Common myeloid progenitor, CD34-positive (primary cell): Measurements from ENCODE around the gene IRF9.
A peak's percentile ranks its signal among the peaks of the same experiment; 100 is the strongest.

Experiments
- CTCF ChIA-PET: fragments of 350-600 bp; sonication (Branson Sonifier 250); formaldehyde crosslinking; loops from one replicate; lab custom pipeline; 2021; ENCODE audit warnings: antibody characterized with exemption; lab: Charles Lee
- POLR2A ChIA-PET: fragments of 350-600 bp; sonication (Branson Sonifier 250); formaldehyde crosslinking; loops from one replicate; lab custom pipeline; 2021; ENCODE audit warnings: antibody characterized with exemption; lab: Charles Lee
- DNase-seq, 3 donors: peaks; one replicate each; pipeline versions ENCODE4 v3.0.0 to v3.0.0-alpha.2; 2013
- H3K27ac ChIP-seq, 2 experiments: 1 replicate in 1 of 2; 2 replicates in 1 of 2; pipeline ENCODE4 v1.7.0; 2013; ENCODE audit warnings: inconsistent platforms in 2 of 2, low read length in 2 of 2, mild to moderate bottlenecking in 2 of 2, low read depth in 1 of 2, moderate library complexity in 1 of 2; ENCODE audit not compliant: severe bottlenecking in 2 of 2, insufficient read depth in 1 of 2, poor library complexity in 1 of 2
- H3K27me3 ChIP-seq, 5 experiments: replicated peaks in 2 of 5; 1 replicate in 3 of 5; 2 replicates in 2 of 5; pipeline versions ENCODE4 v1.6.1 to v1.7.0; 2013; ENCODE audit warnings: low read length in 4 of 5, mild to moderate bottlenecking in 2 of 5, moderate library complexity in 2 of 5, inconsistent platforms in 1 of 5; ENCODE audit not compliant: insufficient read depth in 5 of 5, control insufficient read depth in 4 of 5
- H3K36me3 ChIP-seq, 4 experiments: 1 replicate in 2 of 4; 2 replicates in 2 of 4; pipeline versions ENCODE4 v1.6.1 to v1.7.0; 2013; ENCODE audit warnings: low read length in 3 of 4, control low read depth in 1 of 4, mild to moderate bottlenecking in 1 of 4; ENCODE audit not compliant: control insufficient read depth in 4 of 4, insufficient read depth in 4 of 4
- H3K4me1 ChIP-seq, 4 experiments: 1 replicate in 3 of 4; 2 replicates in 1 of 4; pipeline versions ENCODE4 v1.6.1 to v1.7.1; 2013; ENCODE audit warnings: low read length in 3 of 4, mild to moderate bottlenecking in 3 of 4, control low read depth in 1 of 4, inconsistent platforms in 1 of 4, moderate library complexity in 1 of 4; ENCODE audit not compliant: control insufficient read depth in 4 of 4, insufficient read depth in 4 of 4; ENCODE audit errors: control extremely low read depth in 1 of 4
- H3K4me3 ChIP-seq, 7 experiments: 1 replicate in 4 of 7; 2 replicates in 3 of 7; pipeline versions ENCODE4 v1.5.1 to v1.7.0; 2013; ENCODE audit warnings: mild to moderate bottlenecking in 7 of 7, low read length in 6 of 7, moderate library complexity in 6 of 7, inconsistent platforms in 2 of 7, low read depth in 2 of 7, control low read depth in 1 of 7; ENCODE audit not compliant: insufficient read depth in 4 of 7, control insufficient read depth in 1 of 7; ENCODE audit errors: extremely low read depth in 1 of 7
- H3K9me3 ChIP-seq, 5 experiments: 1 replicate in 4 of 5; 2 replicates in 1 of 5; pipeline versions ENCODE4 v1.6.1 to v1.7.1; 2013; ENCODE audit warnings: low read length in 4 of 5, mild to moderate bottlenecking in 2 of 5, inconsistent platforms in 1 of 5, low read depth in 1 of 5, moderate library complexity in 1 of 5; ENCODE audit not compliant: control insufficient read depth in 4 of 5, insufficient read depth in 2 of 5; ENCODE audit errors: control extremely low read depth in 1 of 5
- WGBS: methylation state at CpG from one replicate; pipeline ENCODE4 v1.1.5; 2013; ENCODE audit not compliant: insufficient coverage; 5-methylcytosine and 5-hydroxymethylcytosine counted together

The IRF9 gene

GRCh38 chr14:24147761-24148428, 13.2 kb upstream of the IRF9 start:
- 13% methylated on average over 25 of the region's 29 CpGs for WGBS
- ChIA-PET CTCF (interaction anchor here (1.0 to 11.6 kb wide), 5 partner anchors 9 to 91 kb away, joined by 3 to 112 read pairs (median 9); partner anchors contain the start of gene IRF9), POLR2A (interaction anchor here (0.7 to 2.2 kb wide), 4 partner anchors 12 to 33 kb away, joined by 3 to 16 read pairs (median 6); partner anchors contain the start of genes DCAF11, IRF9, NRL and PSME1)
- Histone ChIP-seq H3K9me3 (no peaks in the 10 kb centered on the region), H3K4me3 (peak overlapping the region; percentile 56 to 100 (median 97)), H3K27me3 (no peaks in the 10 kb centered on the region), H3K36me3 (peaks cover 15 to 57% (median 38%) of the 10 kb centered on the region in 4 experiments), H3K4me1 (peaks cover 4 to 27% (median 23%) of the 10 kb centered on the region in 4 experiments), H3K27ac (peak overlapping the region; percentile 48 to 85)
- no peak for DNase-seq

GRCh38 chr14:24149302-24149969, 11.6 kb upstream of the IRF9 start:
- H3K27ac ChIP-seq, result no peak overlapping the region
- H3K4me3 ChIP-seq, result no peak overlapping the region
- CTCF ChIA-PET, result interaction anchor here (0.6 to 11.6 kb wide), 5 partner anchors 8 to 15 kb away, joined by 3 to 112 read pairs (median 3); partner anchors contain the start of genes EMC9 and IRF9
- peaks cover 4 to 27% (median 23%) of the 10 kb centered on the region in 4 experiments for H3K4me1 ChIP-seq
- no peak for DNase-seq
- no peaks in the 10 kb centered on the region for H3K27me3 ChIP-seq
- 100% methylated on average over 2 of the region's 3 CpGs for WGBS
- H3K9me3 ChIP-seq, result no peaks in the 10 kb centered on the region
- peaks cover 14 to 46% (median 32%) of the 10 kb centered on the region in 4 experiments for H3K36me3 ChIP-seq
- POLR2A ChIA-PET, result no interaction called here

GRCh38 chr14:24150061-24150460, 11.0 kb upstream of the IRF9 start:
- CTCF ChIA-PET, result interaction anchor here (0.6 to 11.6 kb wide), 5 partner anchors 9 to 30 kb away, joined by 3 to 112 read pairs (median 3); partner anchors contain the start of genes EMC9 and IRF9
- 95% methylated on average over 7 of the region's 9 CpGs for WGBS
- POLR2A ChIA-PET, result no interaction called here

GRCh38 chr14:24150567-24150966, 10.5 kb upstream of the IRF9 start:
- no peak overlapping the region for H3K27ac ChIP-seq
- H3K36me3 ChIP-seq, result peaks cover 25 to 56% (median 41%) of the 10 kb centered on the region in 4 experiments
- no peaks in the 10 kb centered on the region for H3K9me3 ChIP-seq
- ChIA-PET POLR2A (no interaction called here), CTCF (interaction anchor here (0.8 to 11.6 kb wide), 5 partner anchors 9 to 41 kb away, joined by 3 to 112 read pairs (median 4); partner anchors contain the start of genes EMC9 and IRF9)
- H3K4me3 ChIP-seq, result no peak overlapping the region
- no peak for DNase-seq
- WGBS, result 100% methylated on average over 7 of the region's 9 CpGs
- H3K4me1 ChIP-seq, result peaks cover 4 to 18% (median 16%) of the 10 kb centered on the region in 4 experiments
- H3K27me3 ChIP-seq, result no peaks in the 10 kb centered on the region

More at GRCh38 chr14:24150061-24150460, 11.0 kb upstream of the IRF9 start:
- no peaks in the 10 kb centered on the region for H3K27me3 ChIP-seq
- no peak overlapping the region for H3K4me3 ChIP-seq
- H3K4me1 ChIP-seq, result peaks cover 4 to 24% (median 21%) of the 10 kb centered on the region in 4 experiments
- no peaks in the 10 kb centered on the region for H3K9me3 ChIP-seq
- peaks cover 20 to 51% (median 36%) of the 10 kb centered on the region in 4 experiments for H3K36me3 ChIP-seq
- no peak overlapping the region for H3K27ac ChIP-seq
- DNase-seq, result no peak

- no peak overlapping the region for H3K4me3 ChIP-seq
- H3K27ac ChIP-seq, result no peak overlapping the region
- ChIA-PET CTCF (interaction anchor here (0.8 to 11.6 kb wide), 5 partner anchors 10 to 58 kb away, joined by 3 to 112 read pairs (median 3); partner anchors contain the start of gene IRF9), POLR2A (no interaction called here)
- WGBS, result 96% methylated on average over 8 of the region's 9 CpGs
- H3K9me3 ChIP-seq, result no peaks in the 10 kb centered on the region
- H3K27me3 ChIP-seq, result no peaks in the 10 kb centered on the region
- no peak for DNase-seq
- peaks cover under 1 to 14% (median 12%) of the 10 kb centered on the region in 4 experiments for H3K4me1 ChIP-seq
- H3K36me3 ChIP-seq, result peaks cover 26 to 60% (median 43%) of the 10 kb centered on the region in 4 experiments
Measured at GRCh38 chr14:24150993-24151392, 10.1 kb upstream of the IRF9 start.

GRCh38 chr14:24151404-24152080, 9.5 kb upstream of the IRF9 start:
- no peaks in the 10 kb centered on the region for H3K27me3 ChIP-seq
- no peak overlapping the region for H3K4me3 ChIP-seq
- 91% methylated on average over 9 of the region's 16 CpGs for WGBS
- H3K4me1 ChIP-seq, result peaks cover 0 to 11% (median 9%) of the 10 kb centered on the region in 4 experiments
- DNase-seq, result no peak
- H3K9me3 ChIP-seq, result no peaks in the 10 kb centered on the region
- ChIA-PET POLR2A (interaction anchor here (1.0 kb wide), 1 partner anchor 37 kb away, joined by 6 read pairs; the partner anchor contains the start of genes DCAF11 and NRL), CTCF (interaction anchor here (0.9 to 11.6 kb wide), 4 partner anchors 9 to 137 kb away, joined by 3 to 112 read pairs (median 4); partner anchors contain the start of gene IRF9)
- H3K27ac ChIP-seq, result no peak overlapping the region
- H3K36me3 ChIP-seq, result peaks cover 26 to 64% (median 45%) of the 10 kb centered on the region in 4 experiments
